Panc1 (cell line): Measurements from ENCODE around the gene CDH13. TPM values are rescaled to one million over a fixed set of nuclear protein-coding genes. Genes with fewer than 3 reads are reported as not detected.

ENCODE experiments used
- ATAC-seq: fragments of 200-7000 bp; cut with Tn5 transposase; 2 replicates; pipeline ENCODE4 v1.9.1; 2020; ENCODE audit warnings: mild to moderate bottlenecking, moderate library complexity
- BruUV-seq: library from RNA; stranded (reverse); fragments of 400-500 nt; replicated peaks from 2 replicates; lab custom pipeline; 2021; lab: Mats Ljungman, UMichigan
- CTCF ChIA-PET: fragments of 300-600 bp; sonication (Branson Sonifier 250); formaldehyde crosslinking; loops from one replicate; lab custom pipeline; 2022; ENCODE audit warnings: antibody characterized with exemption; lab: Charles Lee
- POLR2A ChIA-PET: fragments of 300-600 bp; sonication (Branson Sonifier 250); formaldehyde crosslinking; loops from one replicate; lab custom pipeline; 2022; ENCODE audit warnings: antibody characterized with exemption; lab: Charles Lee
- DNase-seq: peaks from one replicate; pipeline ENCODE4 v3.0.0-alpha.2; 2010; ENCODE audit warnings: low read depth, low spot score
- H3K27ac ChIP-seq: 2 replicates; pipeline ENCODE4 v1.5.1; 2011; ENCODE audit warnings: mild to moderate bottlenecking, low read length, inconsistent platforms
- H3K27me3 ChIP-seq: fragments of 200-500 bp; sonication (Bioruptor generic); 2 replicates; pipeline ENCODE4 v1.6.0; 2014; ENCODE audit warnings: low read length, inconsistent platforms; ENCODE audit not compliant: control insufficient read depth, insufficient read depth
- H3K36me3 ChIP-seq: fragments of 200-500 bp; sonication (Bioruptor generic); 2 replicates; pipeline ENCODE4 v1.5.1; 2014; ENCODE audit warnings: inconsistent platforms, mild to moderate bottlenecking, low read length, moderate library complexity; ENCODE audit not compliant: control insufficient read depth, insufficient read depth
- H3K4me1 ChIP-seq: 2 replicates; pipeline ENCODE4 v1.5.1; 2011; ENCODE audit warnings: inconsistent platforms, mild to moderate bottlenecking, low read length, moderate library complexity; ENCODE audit not compliant: control insufficient read depth, insufficient read depth
- H3K4me3 ChIP-seq, 2 experiments: 2 replicates each; pipeline ENCODE4 v1.5.1; 2011 to 2012; ENCODE audit warnings: low read depth in 2 of 2, low read length in 2 of 2, mild to moderate bottlenecking in 2 of 2, inconsistent platforms in 1 of 2, moderate library complexity in 1 of 2
- H3K9me3 ChIP-seq: fragments of 200-500 bp; sonication (Bioruptor generic); 2 replicates; pipeline ENCODE4 v1.5.1; 2014; ENCODE audit warnings: low read depth, mild to moderate bottlenecking, inconsistent platforms, low read length, moderate library complexity; ENCODE audit not compliant: control insufficient read depth, insufficient read depth
- POLR2AphosphoS5 ChIP-seq: IDR thresholded peaks from 2 replicates; pipeline ENCODE4 v1.6.1; 2012; ENCODE audit warnings: mild to moderate bottlenecking, low read depth, low read length, moderate library complexity
- REST ChIP-seq, 2 experiments: IDR thresholded peaks; 2 replicates each; pipeline ENCODE4 v1.6.1; 2011 to 2012; ENCODE audit warnings: low read depth in 2 of 2, control low read depth in 1 of 2, low read length in 1 of 2, mild to moderate bottlenecking in 1 of 2, moderate library complexity in 1 of 2; ENCODE audit not compliant: insufficient read depth in 1 of 2
- SIN3A ChIP-seq: IDR thresholded peaks from 2 replicates; pipeline ENCODE4 v1.6.1; 2012; ENCODE audit warnings: low read depth, mild to moderate bottlenecking, low read length, moderate library complexity, borderline replicate concordance; ENCODE audit not compliant: insufficient read depth
- TCF7L2 ChIP-seq: IDR thresholded peaks from 2 replicates; pipeline ENCODE4 v1.6.1; 2011; ENCODE audit warnings: mild to moderate bottlenecking, low read depth, low read length, inconsistent platforms
- in situ Hi-C: cut with HindIII; loops from 2 replicates; pipeline ENCODE4 v1.10.0; 2016; ENCODE audit warnings: low sequenced_read_pairs, low pct_unique_long_range_greater_than_20kb
- intact Hi-C: fragments of 100-400 bp; cut with micrococcal nuclease; formaldehyde crosslinking; loops from one replicate; pipeline ENCODE4 v1.10.0; 2022; ENCODE audit not compliant: unreplicated experiment
- total RNA-seq: library from RNA; stranded (reverse); gene quantifications from one replicate; pipeline ENCODE4 v1.2.1, GENCODE V29; 2021; ENCODE audit not compliant: unreplicated experiment
- TF ChIP-seq, protein P1 (sequence below): fragments of 450-650 bp; IDR thresholded peaks from 2 replicates; pipeline ENCODE4 v1.5.1; 2017; ENCODE audit warnings: mild to moderate bottlenecking

Gene CDH13
- total RNA-seq, 1 experiment from 2014 or later = not detected

- Histone ChIP-seq H3K36me3 (no peaks in the 10 kb centered on the region), H3K4me3 (no peak overlapping the region), H3K27me3 (no peaks in the 10 kb centered on the region), H3K27ac (no peak overlapping the region), H3K4me1 (no peaks in the 10 kb centered on the region), H3K9me3 (no peaks in the 10 kb centered on the region)
- POLR2A ChIA-PET = no interaction called here
- DNase-seq (no peak), ATAC-seq (no peak)
- TF ChIP-seq TCF7L2 (no peak), REST (IDR thresholded peaks at IDR 0.05; ENCODE audit: insufficient read depth in 1 of 2, low read depth in 2 of 2, low read length in 1 of 2) (no peak), SIN3A (no peak), POLR2AphosphoS5 (no peak)
- TF ChIP-seq, protein P1, sequence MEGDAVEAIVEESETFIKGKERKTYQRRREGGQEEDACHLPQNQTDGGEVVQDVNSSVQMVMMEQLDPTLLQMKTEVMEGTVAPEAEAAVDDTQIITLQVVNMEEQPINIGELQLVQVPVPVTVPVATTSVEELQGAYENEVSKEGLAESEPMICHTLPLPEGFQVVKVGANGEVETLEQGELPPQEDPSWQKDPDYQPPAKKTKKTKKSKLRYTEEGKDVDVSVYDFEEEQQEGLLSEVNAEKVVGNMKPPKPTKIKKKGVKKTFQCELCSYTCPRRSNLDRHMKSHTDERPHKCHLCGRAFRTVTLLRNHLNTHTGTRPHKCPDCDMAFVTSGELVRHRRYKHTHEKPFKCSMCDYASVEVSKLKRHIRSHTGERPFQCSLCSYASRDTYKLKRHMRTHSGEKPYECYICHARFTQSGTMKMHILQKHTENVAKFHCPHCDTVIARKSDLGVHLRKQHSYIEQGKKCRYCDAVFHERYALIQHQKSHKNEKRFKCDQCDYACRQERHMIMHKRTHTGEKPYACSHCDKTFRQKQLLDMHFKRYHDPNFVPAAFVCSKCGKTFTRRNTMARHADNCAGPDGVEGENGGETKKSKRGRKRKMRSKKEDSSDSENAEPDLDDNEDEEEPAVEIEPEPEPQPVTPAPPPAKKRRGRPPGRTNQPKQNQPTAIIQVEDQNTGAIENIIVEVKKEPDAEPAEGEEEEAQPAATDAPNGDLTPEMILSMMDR = no peak
- BruUV-seq = no TSS peak
- intact Hi-C loops (no loop called here), in situ Hi-C loops (no loop called here)
- CTCF ChIA-PET = no interaction called here
These were observed 973.2 kb downstream of the CDH13 start for GRCh38 chr16:83599789-83600462.

DNA sequence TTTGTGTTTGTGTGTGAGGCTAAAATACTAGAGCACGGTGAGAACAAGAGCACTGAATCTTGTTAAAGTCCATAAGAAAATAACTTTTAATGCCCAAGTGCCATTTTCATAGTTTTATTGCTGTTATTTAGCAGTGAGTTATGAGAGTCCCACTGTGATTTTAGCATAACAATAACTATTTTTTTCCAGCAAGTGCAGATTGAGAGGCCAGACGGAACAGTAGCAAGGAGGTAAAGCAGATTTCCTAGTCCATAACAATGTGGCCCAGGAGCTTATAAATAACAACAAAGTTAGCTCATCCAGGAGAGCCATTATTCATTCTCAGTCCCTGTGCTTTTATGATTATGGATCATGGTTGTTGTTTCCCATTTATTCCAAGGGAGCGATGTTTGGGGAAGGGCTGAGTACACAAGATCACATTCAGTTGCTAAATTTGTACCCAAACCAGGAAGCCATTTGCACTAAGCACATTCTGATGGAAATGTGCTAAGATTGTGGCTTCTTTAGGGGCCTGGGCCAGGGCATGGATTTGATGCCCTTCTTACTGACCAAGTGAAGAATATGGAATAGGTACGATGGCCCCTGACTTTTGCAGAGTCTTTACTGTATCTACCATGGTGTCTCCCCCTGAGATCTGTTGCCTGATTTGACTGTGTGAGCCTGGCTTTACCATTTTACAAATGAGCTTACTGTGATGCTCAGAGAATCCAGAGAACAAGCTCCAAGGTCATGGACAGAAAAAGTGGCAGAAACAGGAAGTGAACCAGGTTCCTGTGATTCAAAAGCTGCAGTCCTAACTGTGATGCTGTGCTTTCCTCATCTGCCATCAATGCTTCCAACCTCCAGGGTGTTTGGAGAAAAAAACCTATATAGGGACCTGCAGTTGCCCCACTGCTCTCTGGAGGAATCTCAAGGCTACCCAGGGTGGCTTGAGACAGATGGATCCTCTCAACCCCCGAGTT lies 976.3 kb downstream of the CDH13 start:
- POLR2A ChIA-PET = no interaction called here
- DNase-seq (no peak), ATAC-seq (no peak)
- in situ Hi-C loops = no loop called here
- TF ChIP-seq TCF7L2 = no peak
- no peaks in the 10 kb centered on the region for H3K36me3 ChIP-seq
- no peaks in the 10 kb centered on the region for H3K27me3 ChIP-seq
- H3K9me3 ChIP-seq = no peaks in the 10 kb centered on the region
- CTCF ChIA-PET = no interaction called here
- intact Hi-C loops = no loop called here
- H3K4me3 ChIP-seq = no peak overlapping the region
- no peaks in the 10 kb centered on the region for H3K4me1 ChIP-seq
- no peak overlapping the region for H3K27ac ChIP-seq
- no TSS peak for BruUV-seq
